Kidney epithelial cell (primary cell): ENCODE data around the gene TMEM97. TPM values are rescaled to one million over a fixed set of nuclear protein-coding genes. Genes with fewer than 3 reads are reported as not detected.
"Not testable (repeated sequence)": the region's sequence is repeated elsewhere in the genome, so short reads cannot be mapped to it uniquely, and the experiment has no call there.

Experiments used
- DNase-seq: peaks from one replicate; pipeline ENCODE4 v3.0.0-alpha.2; 2010; ENCODE audit warnings: low read depth
- H3K27me3 ChIP-seq: 2 replicates; pipeline ENCODE4 v1.6.0; 2011; ENCODE audit warnings: low read length; ENCODE audit not compliant: control insufficient read depth, insufficient read depth
- H3K36me3 ChIP-seq: 2 replicates; pipeline ENCODE4 v1.5.1; 2011; ENCODE audit warnings: low read length; ENCODE audit not compliant: control insufficient read depth, insufficient read depth
- H3K4me3 ChIP-seq: 2 replicates; pipeline ENCODE4 v1.5.1; 2011; ENCODE audit warnings: low read depth, mild to moderate bottlenecking, control low read depth, low read length
- CTCF ChIP-seq: IDR thresholded peaks from 2 replicates; pipeline ENCODE4 v1.5.1; 2011; ENCODE audit warnings: mild to moderate bottlenecking, moderate library complexity, low read length, control low read depth, inconsistent platforms; ENCODE audit not compliant: insufficient read depth, poor library complexity, severe bottlenecking
- total RNA-seq: library from RNA; depleted of rRNA; stranded (reverse); fragments of >200 nt; gene quantifications from 2 replicates; pipeline ENCODE4 v1.2.3, GENCODE V29; 2015

TMEM97 gene
- total RNA-seq, 1 donor from 2014 or later = 25.1 TPM

- no peak for TF ChIP-seq CTCF
- no peak for DNase-seq
- Histone ChIP-seq H3K27me3 (no peaks in the 10 kb centered on the region), H3K4me3 (no peak overlapping the region), H3K36me3 (peaks cover 3% of the 10 kb centered on the region)
Measured at GRCh38 chr17:28338056-28338768, 19.2 kb downstream of the TMEM97 start.

GRCh38 chr17:28338769-28339212 lies 19.8 kb downstream of the TMEM97 start:
- DNase-seq, H3K27me3 ChIP-seq, H3K4me3 ChIP-seq, H3K36me3 ChIP-seq: not testable (repeated sequence)

- Histone ChIP-seq H3K36me3 (peaks cover 3% of the 10 kb centered on the region), H3K27me3 (no peaks in the 10 kb centered on the region), H3K4me3 (no peak overlapping the region)
- no peak for DNase-seq
- no peak for TF ChIP-seq CTCF
Measured at GRCh38 chr17:28339431-28339830, 20.4 kb downstream of the TMEM97 start.

- Histone ChIP-seq H3K27me3 (no peaks in the 10 kb centered on the region), H3K4me3 (no peak overlapping the region), H3K36me3 (peaks cover 3% of the 10 kb centered on the region)
- no peak for DNase-seq
- TF ChIP-seq CTCF = no peak
Measured at GRCh38 chr17:28340374-28340773, 21.4 kb downstream of the TMEM97 start.

GRCh38 chr17:28341516-28341915 lies 22.5 kb downstream of the TMEM97 start:
- H3K27me3 ChIP-seq = no peaks in the 10 kb centered on the region
- no peak for DNase-seq
- no peak for TF ChIP-seq CTCF
- H3K36me3 ChIP-seq = peaks cover 4% of the 10 kb centered on the region
- H3K4me3 ChIP-seq = no peak overlapping the region

- DNase-seq = no peak
- H3K27me3 ChIP-seq = no peaks in the 10 kb centered on the region
- peaks cover 4% of the 10 kb centered on the region for H3K36me3 ChIP-seq
- H3K4me3 ChIP-seq = no peak overlapping the region
- no peak for TF ChIP-seq CTCF
Measured at GRCh38 chr17:28342313-28342712, 23.3 kb downstream of the TMEM97 start.
